K562 (cell line): Measurements from ENCODE around the gene SLC25A42. TPM values are rescaled to one million over a fixed set of nuclear protein-coding genes. Genes with fewer than 3 reads are reported as not detected.

Source experiments
- ATAC-seq: fragments of 200-7000 bp; cut with Tn5 transposase; 3 replicates; pipeline ENCODE4 v1.9.1; 2020; ENCODE audit warnings: moderate library complexity
- BruUV-seq: library from RNA; stranded (reverse); fragments of 400-500 nt; replicated peaks from 2 replicates; lab custom pipeline; 2021; lab: Mats Ljungman, UMichigan
- CTCF ChIA-PET: fragments of 300-600 bp; formaldehyde crosslinking; extraction: SDS; loops from one replicate; lab custom pipeline; 2021; ENCODE audit warnings: low intra/inter-chr PET ratio; lab: Yijun Ruan, JAX
- POLR2A ChIA-PET: fragments of 300-600, 350-650 bp; sonication (Branson Sonifier 250); formaldehyde crosslinking; extraction: SDS; loops from one replicate; lab custom pipeline; 2021; ENCODE audit warnings: antibody characterized with exemption, inconsistent platforms; lab: Yijun Ruan, JAX
- DNase-seq, 4 experiments: peaks; one replicate each; pipeline versions ENCODE4 v3.0.0 to v3.0.0-alpha.2; 2011 to 2018; ENCODE audit warnings: low spot score in 3 of 4, mixed read lengths in 3 of 4; ENCODE audit errors: extremely low read depth in 1 of 4
- FAIRE-seq: peaks from 2 replicates; lab custom pipeline; 2011; peaks lifted over from hg19 to GRCh38; lab: Jason Lieb, UNC
- H2AFZ ChIP-seq: 2 replicates; pipeline ENCODE4 v1.6.0; 2011; ENCODE audit warnings: low read depth, low read length, control low read depth, inconsistent platforms
- H3K27ac ChIP-seq: fragments of 200-600 bp; 3 replicates; pipeline ENCODE4 v1.8.0; 2011; ENCODE audit warnings: low read depth, mild to moderate bottlenecking, control low read depth, inconsistent platforms, low read length, moderate library complexity, mixed read lengths; ENCODE audit errors: extremely low read depth
- H3K27me3 ChIP-seq, 2 experiments: fragments of 300-600 bp in 1 of 2; 2 replicates in 1 of 2; 3 replicates in 1 of 2; pipeline versions ENCODE4 v1.6.0 to v1.8.0; 2011; ENCODE audit warnings: inconsistent platforms in 2 of 2, low read length in 2 of 2, mild to moderate bottlenecking in 1 of 2, mixed read lengths in 1 of 2, moderate library complexity in 1 of 2; ENCODE audit not compliant: control insufficient read depth in 2 of 2, insufficient read depth in 2 of 2
- H3K36me3 ChIP-seq: fragments of 300-600 bp; 3 replicates; pipeline ENCODE4 v1.8.0; 2011; ENCODE audit warnings: mild to moderate bottlenecking, low read length, inconsistent platforms; ENCODE audit not compliant: control insufficient read depth, insufficient read depth
- H3K4me1 ChIP-seq, 2 experiments: fragments of 200-600 bp in 1 of 2; replicated peaks in 1 of 2; 2 replicates in 1 of 2; 3 replicates in 1 of 2; pipeline versions ENCODE4 v1.5.1 to v1.8.0; 2011; ENCODE audit warnings: inconsistent platforms in 2 of 2, low read length in 2 of 2, mild to moderate bottlenecking in 1 of 2, mixed read lengths in 1 of 2, moderate library complexity in 1 of 2; ENCODE audit not compliant: control insufficient read depth in 2 of 2, insufficient read depth in 2 of 2
- H3K4me2 ChIP-seq: 2 replicates; pipeline ENCODE4 v1.6.1; 2011; ENCODE audit warnings: low read length, control low read depth, inconsistent platforms, mixed read lengths; ENCODE audit not compliant: insufficient read depth
- H3K4me3 ChIP-seq: fragments of 200-600 bp; sonication (generic), shearing (Covaris generic); 2 replicates; pipeline ENCODE4 v1.5.1; 2016; ENCODE audit warnings: control low read depth, inconsistent platforms
- H3K79me2 ChIP-seq: fragments of 200-600 bp; 3 replicates; pipeline ENCODE4 v1.8.0; 2011; ENCODE audit warnings: low read length, inconsistent platforms; ENCODE audit not compliant: control insufficient read depth, insufficient read depth
- H3K9ac ChIP-seq, 2 experiments: 2 replicates each; pipeline versions ENCODE4 v1.6.0 to v1.6.1; 2011; ENCODE audit warnings: low read depth in 2 of 2, low read length in 2 of 2, control low read depth in 1 of 2, inconsistent platforms in 1 of 2, mild to moderate bottlenecking in 1 of 2, mixed read lengths in 1 of 2; ENCODE audit not compliant: insufficient read depth in 1 of 2
- H3K9me1 ChIP-seq: one replicate; pipeline ENCODE4 v1.6.0; 2011; ENCODE audit warnings: inconsistent platforms, mild to moderate bottlenecking, low read length, moderate library complexity; ENCODE audit not compliant: control insufficient read depth, insufficient read depth
- H3K9me3 ChIP-seq: replicated peaks from 2 replicates; pipeline ENCODE4 v1.5.1; 2011; ENCODE audit warnings: low read depth, low read length, inconsistent platforms; ENCODE audit not compliant: control insufficient read depth, insufficient read depth
- H4K20me1 ChIP-seq: replicated peaks from 2 replicates; pipeline ENCODE4 v1.6.1; 2011; ENCODE audit warnings: low read length, inconsistent platforms, mixed read lengths; ENCODE audit not compliant: control insufficient read depth, insufficient read depth
- POLR2G ChIP-seq: fragments of 200-400 bp; formaldehyde crosslinking; IDR thresholded peaks from 2 replicates; pipeline ENCODE4 v1.6.1; 2017; ENCODE audit warnings: low read depth, mild to moderate bottlenecking, antibody characterized with exemption, low read length, moderate library complexity
- RBM22 ChIP-seq: fragments of 200-400 bp; formaldehyde crosslinking; IDR thresholded peaks from 2 replicates; pipeline ENCODE4 v1.6.1; 2018; ENCODE audit warnings: low read length, low read depth; ENCODE audit not compliant: poor library complexity, severe bottlenecking
- TSC22D4 ChIP-seq: fragments of 450-650 bp; IDR thresholded peaks from 2 replicates; pipeline ENCODE4 v1.6.1; 2016; ENCODE audit warnings: missing genetic modification characterization, missing biosample characterization, control low read depth
- WGBS: fragments of 100-300 bp; shearing (Covaris generic); methylation state at CpG from one replicate; pipeline ENCODE4 v1.1.6; 2016; ENCODE audit warnings: low coverage, mixed read lengths; ENCODE audit not compliant: insufficient coverage; ENCODE audit errors: missing lambda C conversion rate; 5-methylcytosine and 5-hydroxymethylcytosine counted together
- in situ Hi-C: fragments of 300-500 bp; cut with MboI; formaldehyde crosslinking; loops from 4 replicates; pipeline ENCODE4 v1.15.0; 2018; ENCODE audit warnings: inconsistent platforms, mixed read lengths
- intact Hi-C: fragments of 100-400 bp; cut with micrococcal nuclease; formaldehyde crosslinking; loops from 2 replicates; pipeline ENCODE4 v1.14.2; 2022
- polyA plus RNA-seq, 8 experiments: library from polyadenylated mRNA; depleted of rRNA in 4 of 8; stranded (reverse) in 5 of 8; unstranded in 3 of 8; fragments of >200 nt; fragmentation: Nextera tagmentation in 2 of 8; fragmentation: Illumina TruSeq in 1 of 8; extraction: Ambion mirVana in 2 of 8; extraction: Trizol in 1 of 8; gene quantifications; 2 replicates each; pipeline versions ENCODE4 v1.2.1 to v1.2.3, GENCODE V29; 2011 to 2014; ENCODE audit warnings: inconsistent platforms in 1 of 8, missing spikeins in 1 of 8
- total RNA-seq, 7 experiments: library from RNA; depleted of rRNA in 6 of 7; stranded (reverse); fragments of >200 nt in 6 of 7; fragmentation: Illumina TruSeq in 2 of 7; extraction: Trizol in 2 of 7; gene quantifications; 2 replicates each; pipeline versions ENCODE4 v1.2.1 to v1.2.3, GENCODE V29; 2011 to 2021; ENCODE audit warnings: low replicate concordance in 1 of 7
- TF ChIP-seq, protein P1 (sequence below): sonication (generic); formaldehyde crosslinking; IDR thresholded peaks from 2 replicates; pipeline ENCODE4 v1.8.1; 2023; ENCODE audit warnings: mild to moderate bottlenecking, missing genetic modification reagents

SLC25A42 gene
- total and polyA plus RNA-seq, 9 of the 15 experiments (the other 6 are each of a cell fraction or from before 2014, with no cell fraction given), result 0.59 to 32.2 (median 14.1) TPM

DNA sequence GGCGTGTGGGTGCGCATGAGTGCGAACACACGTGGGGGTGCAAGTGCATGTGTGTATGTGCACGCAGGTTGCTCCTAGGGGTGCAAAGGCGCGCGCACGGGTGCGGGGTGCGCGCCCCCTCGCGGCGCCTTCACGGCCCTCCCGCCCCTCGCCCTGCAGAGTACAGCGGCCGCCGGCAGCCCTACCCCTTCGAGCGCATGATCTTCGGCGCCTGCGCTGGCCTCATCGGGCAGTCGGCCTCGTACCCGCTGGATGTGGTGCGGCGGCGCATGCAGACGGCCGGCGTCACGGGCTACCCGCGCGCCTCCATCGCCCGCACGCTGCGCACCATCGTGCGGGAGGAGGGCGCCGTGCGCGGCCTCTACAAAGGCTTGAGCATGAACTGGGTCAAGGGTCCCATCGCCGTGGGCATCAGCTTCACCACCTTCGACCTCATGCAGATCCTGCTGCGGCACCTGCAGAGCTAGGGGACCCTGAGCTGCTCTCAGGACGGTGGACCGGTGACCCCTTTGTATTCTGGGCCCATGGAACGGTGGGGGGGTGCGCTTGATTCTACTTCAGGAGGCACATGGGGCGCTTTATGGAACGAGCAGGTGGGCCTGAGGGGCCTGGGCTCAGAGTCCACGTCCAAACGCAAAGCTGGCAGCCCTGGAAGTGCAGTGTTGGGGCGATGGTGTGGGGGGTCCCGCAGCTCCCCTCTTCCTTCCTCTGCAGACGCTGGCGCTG, 46.8 kb downstream of the SLC25A42 start:
- in situ Hi-C loops, result no loop called here
- H3K4me3 ChIP-seq, result no peak overlapping the region
- H3K36me3 ChIP-seq, result peaks cover 22% of the 10 kb centered on the region; the same call in 1 of the 3 replicates
- CTCF ChIA-PET, result no interaction called here
- peaks cover 4% of the 10 kb centered on the region for H3K9me1 ChIP-seq
- H2AFZ ChIP-seq, result no peak overlapping the region
- peaks cover 19 to 42% of the 10 kb centered on the region in 2 experiments for H3K4me1 ChIP-seq
- BruUV-seq, result no TSS peak
- H3K9ac ChIP-seq, result peak overlapping the region in 1 of 2 experiments; percentile 17; a peak in 1 of 4 replicates
- H4K20me1 ChIP-seq, result 0 out of 2 replicates have a peak, but pooled peaks cover 2% of the 10 kb centered on the region
- POLR2A ChIA-PET, result no interaction called here
- intact Hi-C loops, result no loop called here
- no peak overlapping the region for H3K27ac ChIP-seq
- no peaks in the 10 kb centered on the region for H3K9me3 ChIP-seq
- TF ChIP-seq, protein P1, sequence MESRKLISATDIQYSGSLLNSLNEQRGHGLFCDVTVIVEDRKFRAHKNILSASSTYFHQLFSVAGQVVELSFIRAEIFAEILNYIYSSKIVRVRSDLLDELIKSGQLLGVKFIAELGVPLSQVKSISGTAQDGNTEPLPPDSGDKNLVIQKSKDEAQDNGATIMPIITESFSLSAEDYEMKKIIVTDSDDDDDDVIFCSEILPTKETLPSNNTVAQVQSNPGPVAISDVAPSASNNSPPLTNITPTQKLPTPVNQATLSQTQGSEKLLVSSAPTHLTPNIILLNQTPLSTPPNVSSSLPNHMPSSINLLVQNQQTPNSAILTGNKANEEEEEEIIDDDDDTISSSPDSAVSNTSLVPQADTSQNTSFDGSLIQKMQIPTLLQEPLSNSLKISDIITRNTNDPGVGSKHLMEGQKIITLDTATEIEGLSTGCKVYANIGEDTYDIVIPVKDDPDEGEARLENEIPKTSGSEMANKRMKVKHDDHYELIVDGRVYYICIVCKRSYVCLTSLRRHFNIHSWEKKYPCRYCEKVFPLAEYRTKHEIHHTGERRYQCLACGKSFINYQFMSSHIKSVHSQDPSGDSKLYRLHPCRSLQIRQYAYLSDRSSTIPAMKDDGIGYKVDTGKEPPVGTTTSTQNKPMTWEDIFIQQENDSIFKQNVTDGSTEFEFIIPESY, result peak; percentile 49
- TF ChIP-seq POLR2G (peak; percentile 60), TSC22D4 (tag) (no peak), RBM22 (peak; percentile 16)
- no peak for DNase-seq
- no peaks in the 10 kb centered on the region for H3K27me3 ChIP-seq
- no peak overlapping the region for H3K4me2 ChIP-seq
- WGBS, result 93% methylated on average over 38 of the region's 66 CpGs
- ATAC-seq, result no peak
- H3K79me2 ChIP-seq, result no peaks in the 10 kb centered on the region
- FAIRE-seq, result no peak
